HL-60/S4 treated with phorbol 12-myristate 13-acetate at 8.2 ng/mL for 4 days and 3 days (cell line): ENCODE measurements around the gene CCNB2.

Experiments used
- in situ Hi-C: fragments of 300-500 bp; cut with MboI; formaldehyde crosslinking; loops from 2 replicates; pipeline ENCODE4 v1.15.0; 2022; ENCODE audit warnings: low sequenced_read_pairs

The CCNB2 gene

DNA sequence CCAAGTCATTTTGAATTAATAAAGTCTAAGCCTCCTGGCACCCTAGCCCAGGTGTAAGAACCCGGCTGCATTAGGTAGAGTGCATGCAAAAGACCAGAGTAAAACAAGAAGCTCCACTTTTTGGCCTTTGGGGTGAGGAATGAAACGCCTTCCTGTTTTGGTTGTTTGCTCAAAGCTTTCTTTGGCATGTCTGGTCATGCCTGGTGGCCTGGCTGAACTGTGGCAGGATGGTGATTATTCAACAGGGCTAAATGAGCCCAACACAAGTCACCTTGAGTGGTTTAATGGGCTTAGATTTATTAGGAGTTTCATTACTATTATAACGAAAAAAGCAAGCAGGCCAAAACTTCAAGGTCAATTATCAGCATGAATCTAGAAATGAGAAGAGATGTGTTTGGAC is 60.8 kb downstream of the CCNB2 start:
- in situ Hi-C loops, result loop anchor here (10.0 kb wide), 1 partner anchor 329 kb away; no protein-coding TSS in a partner anchor

DNA sequence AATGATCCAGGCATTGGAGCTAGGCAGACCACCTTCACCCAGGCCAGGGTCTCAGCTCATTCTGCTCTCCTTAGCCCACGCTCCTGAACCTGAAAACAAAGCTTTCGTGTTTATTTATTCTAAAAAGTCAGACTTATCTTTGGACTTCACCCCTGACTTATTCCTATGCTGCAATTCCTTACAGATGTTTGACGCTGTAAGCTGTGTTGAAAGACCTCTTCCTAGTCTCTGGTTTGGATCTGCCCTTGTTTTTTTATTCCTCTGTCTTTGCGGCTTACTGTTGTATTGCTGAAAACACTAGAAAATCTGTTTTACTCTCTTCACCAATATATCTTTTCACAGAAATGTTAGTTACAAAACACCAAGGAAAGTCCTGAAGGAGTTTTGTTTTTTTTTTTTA is 61.2 kb downstream of the CCNB2 start:
- in situ Hi-C loops, result loop anchor here (10.0 kb wide), 1 partner anchor 329 kb away; no protein-coding TSS in a partner anchor

DNA sequence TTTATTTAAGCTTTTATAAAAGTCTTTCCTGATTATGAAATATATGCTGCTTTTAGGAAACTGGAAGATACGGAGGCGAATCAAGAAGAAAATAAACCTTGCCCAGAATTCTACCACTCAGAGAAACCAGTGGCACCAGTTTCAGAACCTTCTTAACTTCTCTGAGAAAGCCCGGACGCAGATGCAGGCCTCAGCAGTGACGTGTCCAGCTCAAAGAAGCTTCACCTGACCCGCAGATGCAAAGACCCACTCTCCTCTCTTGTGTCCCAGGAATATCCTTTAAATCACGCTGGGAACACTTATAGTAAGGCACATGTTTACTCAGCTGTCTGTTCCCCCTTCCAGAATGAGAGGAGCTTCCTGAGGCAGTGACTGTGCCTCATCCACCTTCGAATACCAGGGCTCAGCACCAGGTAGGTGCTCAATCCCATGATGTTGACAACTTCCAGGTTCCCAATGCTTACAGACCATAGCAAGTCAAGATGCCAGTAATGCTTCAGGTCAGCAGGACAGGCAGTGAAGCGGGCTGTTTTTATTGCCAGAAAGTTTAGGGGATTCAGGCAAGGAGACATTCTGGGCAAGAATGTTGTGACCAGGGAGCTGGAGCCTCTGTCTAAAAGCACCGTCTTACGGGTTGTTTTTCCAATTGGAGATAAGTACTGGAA is 61.8 kb downstream of the CCNB2 start:
- in situ Hi-C loops, result loop anchor here (10.0 kb wide), 1 partner anchor 328 kb away; no protein-coding TSS in a partner anchor

DNA sequence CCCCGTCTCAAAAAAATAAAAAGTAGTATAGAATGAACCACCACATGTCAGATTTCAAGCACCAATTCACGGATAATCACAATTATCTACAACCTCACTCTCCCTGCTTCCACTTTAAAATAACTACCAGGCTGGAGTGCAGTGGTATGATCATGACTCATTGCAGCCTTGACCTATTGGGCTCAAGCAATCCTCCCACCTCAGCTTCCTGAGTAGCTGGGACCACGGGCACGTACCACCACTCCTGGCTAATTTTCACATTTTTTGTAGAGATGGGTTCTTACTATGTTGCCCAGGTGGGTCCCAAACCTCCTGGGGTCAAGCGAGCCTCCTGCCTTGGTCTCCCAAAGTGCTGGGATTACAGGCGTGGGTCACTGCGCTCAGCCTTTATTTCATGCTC is 63.6 kb downstream of the CCNB2 start:
- in situ Hi-C loops, result loop anchor here (10.0 kb wide), 1 partner anchor 326 kb away; no protein-coding TSS in a partner anchor

DNA sequence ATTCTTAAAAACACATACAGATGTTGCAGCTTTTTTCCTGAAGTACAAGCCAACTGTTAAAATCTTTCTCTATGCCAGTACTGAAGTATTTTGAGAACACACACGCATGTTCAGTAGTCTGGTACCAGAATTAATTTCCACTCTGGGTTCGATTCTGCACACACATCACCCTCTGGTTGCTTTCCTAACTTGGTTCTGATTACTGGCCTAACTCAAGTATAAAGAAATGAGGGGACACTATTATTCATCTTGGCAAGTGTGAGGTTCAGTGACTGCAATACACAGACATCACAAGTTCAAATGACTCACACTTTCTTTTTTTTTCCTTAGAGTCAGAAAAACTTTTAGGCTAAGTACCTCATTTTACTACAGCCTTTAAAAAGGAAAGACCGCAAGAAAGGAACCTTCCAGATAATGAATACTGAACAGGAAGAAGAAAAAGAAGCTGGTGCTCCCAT is 64.3 kb downstream of the CCNB2 start:
- in situ Hi-C loops, result loop anchor here (10.0 kb wide), 1 partner anchor 326 kb away; no protein-coding TSS in a partner anchor

DNA sequence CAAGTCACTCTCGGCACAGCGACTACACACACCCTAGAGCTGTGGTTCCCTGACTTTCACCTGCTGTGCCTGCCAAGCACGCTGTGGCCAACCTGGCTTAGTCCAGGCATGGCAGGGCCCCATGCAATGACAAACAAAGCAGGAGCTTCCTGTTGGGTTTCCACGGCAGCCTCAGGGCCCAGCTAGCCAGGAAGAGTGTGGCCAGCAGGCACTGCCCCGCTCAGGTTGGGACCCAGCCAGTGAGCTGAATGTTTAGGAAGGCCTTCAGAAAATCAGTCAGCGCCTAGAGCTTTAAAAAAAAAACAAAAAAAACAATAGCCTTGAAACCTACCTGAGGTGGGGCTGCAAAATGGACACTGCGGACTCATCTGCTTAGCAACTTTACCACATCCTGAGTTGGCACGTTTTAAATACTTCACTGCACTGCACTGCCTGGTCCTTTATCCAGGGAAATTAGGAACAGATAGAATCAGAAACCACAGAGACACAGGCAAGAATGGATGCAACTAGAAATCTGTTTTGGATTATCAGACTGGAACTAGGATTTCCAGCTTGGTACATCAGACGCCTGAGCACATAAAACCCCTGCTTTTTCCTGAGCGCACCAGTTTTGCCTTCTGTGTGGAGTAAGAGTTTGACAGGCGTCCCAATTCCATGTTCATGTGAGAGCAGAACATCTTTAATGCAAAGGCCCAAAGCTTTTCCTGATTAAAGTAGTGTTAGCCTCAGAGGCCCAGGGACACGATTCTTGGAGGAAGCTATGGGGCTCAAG is 65.5 kb downstream of the CCNB2 start:
- in situ Hi-C loops, result no loop called here

DNA sequence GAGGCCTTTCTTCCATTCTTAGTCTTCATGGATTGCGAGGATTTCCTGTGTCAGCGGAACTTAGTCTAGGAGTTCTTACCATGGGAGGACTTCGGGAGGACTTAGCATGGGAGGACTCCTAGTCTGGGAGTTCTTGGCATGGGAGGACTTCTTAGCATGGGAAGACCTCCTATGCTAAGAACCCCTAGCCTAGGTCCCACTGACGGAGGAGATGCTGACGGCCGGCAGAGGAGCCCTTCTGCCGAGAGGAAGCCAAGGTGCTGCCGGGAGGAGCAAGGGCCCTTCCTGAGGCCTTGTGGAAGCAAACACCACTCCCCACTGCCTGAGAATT is 66.1 kb downstream of the CCNB2 start:
- in situ Hi-C loops, result no loop called here

DNA sequence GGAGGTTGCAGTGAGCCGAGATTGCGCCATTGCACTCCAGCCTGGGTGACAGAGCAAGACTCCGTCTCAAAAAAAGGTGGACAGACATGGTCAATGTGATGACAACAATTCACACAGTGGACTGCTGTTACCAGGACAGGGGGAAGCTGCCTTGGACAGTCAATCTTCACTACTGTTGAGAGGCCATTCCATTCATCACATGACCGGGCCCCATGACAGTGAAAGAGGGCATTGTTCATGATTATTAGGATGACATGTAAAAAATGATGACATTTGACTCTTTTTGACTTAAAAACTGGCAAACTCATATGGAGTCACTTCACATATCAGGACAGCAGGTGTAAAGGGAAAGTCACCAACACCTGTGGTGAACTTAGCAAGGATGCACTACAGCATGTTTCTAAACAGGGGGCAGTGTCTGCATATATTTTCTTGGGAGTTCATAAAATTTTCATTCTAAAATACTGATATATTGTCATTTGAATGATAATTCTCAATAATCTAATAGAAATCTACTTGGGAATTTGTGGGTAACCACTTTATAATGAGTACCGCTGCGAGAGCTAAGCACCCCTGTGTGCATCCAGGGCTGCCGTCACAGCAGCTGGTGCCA is 67.4 kb downstream of the CCNB2 start:
- in situ Hi-C loops, result no loop called here

DNA sequence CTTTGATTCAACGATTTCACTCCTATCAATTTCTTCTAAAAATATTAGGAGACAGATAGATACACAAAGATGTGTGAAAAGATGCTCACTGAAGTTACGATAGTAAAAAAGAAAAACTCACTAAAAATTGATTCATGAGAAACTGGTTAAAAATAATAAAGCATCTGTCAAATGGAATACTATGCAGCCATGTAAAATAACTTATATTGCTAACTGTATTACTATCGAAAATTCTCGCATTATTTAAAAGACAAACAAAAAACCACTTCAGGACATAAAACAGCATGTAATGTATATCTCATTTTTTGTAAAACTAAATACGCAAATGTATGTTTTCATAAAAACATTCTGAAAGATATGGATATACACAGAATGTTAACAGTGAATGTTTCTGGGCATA is 68.2 kb downstream of the CCNB2 start:
- in situ Hi-C loops, result no loop called here

DNA sequence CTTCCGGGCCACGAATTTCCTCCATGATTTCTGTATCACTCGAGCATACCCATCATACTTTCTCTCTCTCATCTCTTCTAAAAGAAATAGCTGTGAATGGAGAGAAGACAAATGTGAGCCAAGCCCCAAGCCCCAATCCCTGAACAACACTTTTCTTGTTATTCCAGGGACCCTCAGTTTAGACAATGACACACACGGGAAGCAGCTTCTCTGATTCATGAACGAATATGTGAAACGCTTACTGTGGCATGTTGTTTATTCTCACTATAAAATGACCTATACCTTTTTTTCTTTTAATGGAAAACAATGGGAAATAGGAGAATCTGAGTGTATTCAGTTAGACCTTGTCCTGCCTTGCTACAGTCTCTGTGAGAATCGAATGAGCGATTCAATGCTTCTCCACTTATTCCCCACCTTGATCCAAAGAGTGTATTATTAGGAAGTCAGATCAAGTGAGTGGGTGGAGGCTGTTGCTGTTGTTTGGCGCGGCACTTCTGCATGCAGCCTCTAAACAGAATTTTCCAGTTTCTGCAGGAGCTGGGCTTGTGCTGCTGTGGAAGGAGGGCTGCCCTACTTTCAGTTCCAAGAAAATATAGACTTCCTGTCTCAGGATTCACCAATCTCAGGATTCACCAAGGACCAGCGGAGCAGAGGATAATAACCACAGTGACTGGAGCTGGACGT is 69.3 kb downstream of the CCNB2 start:
- in situ Hi-C loops, result no loop called here
